Parathyroid adenoma (tissue), 2 donors: Measurements from ENCODE around the gene SLC7A6.

Experiments used
- H2AFZ ChIP-seq: fragments of 300-600 bp; sonication (generic); one replicate; pipeline ENCODE4 v1.7.0; 2017; ENCODE audit warnings: antibody characterized with exemption, mild to moderate bottlenecking
- H3K27ac ChIP-seq: fragments of 300-600 bp; sonication (generic); one replicate; pipeline ENCODE4 v1.7.0; 2017
- H3K27me3 ChIP-seq: fragments of 300-600 bp; sonication (generic); one replicate; pipeline ENCODE4 v1.7.0; 2017; ENCODE audit warnings: low read length; ENCODE audit not compliant: control insufficient read depth, insufficient read depth
- H3K36me3 ChIP-seq: fragments of 300-600 bp; sonication (generic); one replicate; pipeline ENCODE4 v1.7.0; 2017; ENCODE audit warnings: low read length; ENCODE audit not compliant: control insufficient read depth, insufficient read depth
- H3K4me1 ChIP-seq: fragments of 300-600 bp; sonication (generic); one replicate; pipeline ENCODE4 v1.7.0; 2017; ENCODE audit warnings: control low read depth
- H3K4me2 ChIP-seq: fragments of 300-600 bp; sonication (generic); one replicate; pipeline ENCODE4 v1.7.0; 2017; ENCODE audit warnings: low read length
- H3K4me3 ChIP-seq: fragments of 300-600 bp; sonication (generic); one replicate; pipeline ENCODE4 v1.7.0; 2017; ENCODE audit warnings: low read depth, low read length
- H3K79me2 ChIP-seq: fragments of 300-600 bp; sonication (generic); one replicate; pipeline ENCODE4 v1.7.0; 2017; ENCODE audit warnings: control low read depth
- H3K9ac ChIP-seq: fragments of 300-600 bp; sonication (generic); one replicate; pipeline ENCODE4 v1.7.0; 2017; ENCODE audit warnings: mild to moderate bottlenecking
- H3K9me3 ChIP-seq: fragments of 300-600 bp; sonication (generic); one replicate; pipeline ENCODE4 v1.7.0; 2017; ENCODE audit warnings: low read length; ENCODE audit not compliant: control insufficient read depth
- TF ChIP-seq, protein P1 (sequence below): fragments of 300-600 bp; sonication (generic); IDR thresholded peaks from one replicate; pipeline ENCODE4 v1.7.0; 2017; ENCODE audit warnings: antibody characterized with exemption, mild to moderate bottlenecking
- donor health status: primary hyperparathyroidism.

Gene SLC7A6

DNA sequence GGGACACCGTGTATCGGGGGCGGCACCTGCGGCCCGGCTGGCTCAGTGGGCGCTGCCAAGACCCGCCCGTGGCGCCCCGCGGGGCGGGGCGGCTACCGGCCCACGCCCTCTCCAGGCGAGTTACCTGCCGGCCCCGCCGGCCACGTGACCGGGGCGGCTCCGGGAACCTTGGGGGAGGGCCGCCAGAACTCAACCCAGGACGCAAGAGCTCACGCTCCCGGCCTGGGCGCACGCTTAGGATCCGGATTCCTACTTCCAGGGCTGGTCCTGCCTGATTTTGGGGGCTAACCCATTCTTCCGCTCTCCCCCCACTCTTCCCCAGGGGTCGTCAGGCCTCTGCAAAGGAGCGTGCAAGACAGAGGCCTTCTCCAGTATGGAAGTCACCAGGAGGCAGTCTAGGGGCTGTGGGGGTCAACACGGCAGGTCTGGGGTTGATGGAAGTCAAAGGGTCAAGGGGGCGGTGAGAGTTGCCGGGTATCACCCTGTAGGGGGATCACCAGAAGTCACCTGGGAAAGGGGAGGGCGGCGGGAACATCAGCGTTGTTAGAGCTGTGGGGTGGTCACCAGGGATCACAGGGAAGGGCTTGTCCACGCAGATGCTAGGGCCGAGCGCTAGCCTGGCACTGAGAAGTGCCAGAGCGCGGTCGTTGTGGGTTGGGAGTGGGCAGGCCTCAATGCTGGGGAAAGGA lies 28.0 kb upstream of the SLC7A6 start:
- H3K4me2 ChIP-seq, result peak overlapping the region; percentile 92
- H3K27ac ChIP-seq, result peak overlapping the region; percentile 92
- H3K27me3 ChIP-seq, result no peaks in the 10 kb centered on the region
- H3K4me3 ChIP-seq, result peak overlapping the region; percentile 71
- H3K4me1 ChIP-seq, result peaks cover 24% of the 10 kb centered on the region
- no peaks in the 10 kb centered on the region for H3K79me2 ChIP-seq
- TF ChIP-seq, protein P1, sequence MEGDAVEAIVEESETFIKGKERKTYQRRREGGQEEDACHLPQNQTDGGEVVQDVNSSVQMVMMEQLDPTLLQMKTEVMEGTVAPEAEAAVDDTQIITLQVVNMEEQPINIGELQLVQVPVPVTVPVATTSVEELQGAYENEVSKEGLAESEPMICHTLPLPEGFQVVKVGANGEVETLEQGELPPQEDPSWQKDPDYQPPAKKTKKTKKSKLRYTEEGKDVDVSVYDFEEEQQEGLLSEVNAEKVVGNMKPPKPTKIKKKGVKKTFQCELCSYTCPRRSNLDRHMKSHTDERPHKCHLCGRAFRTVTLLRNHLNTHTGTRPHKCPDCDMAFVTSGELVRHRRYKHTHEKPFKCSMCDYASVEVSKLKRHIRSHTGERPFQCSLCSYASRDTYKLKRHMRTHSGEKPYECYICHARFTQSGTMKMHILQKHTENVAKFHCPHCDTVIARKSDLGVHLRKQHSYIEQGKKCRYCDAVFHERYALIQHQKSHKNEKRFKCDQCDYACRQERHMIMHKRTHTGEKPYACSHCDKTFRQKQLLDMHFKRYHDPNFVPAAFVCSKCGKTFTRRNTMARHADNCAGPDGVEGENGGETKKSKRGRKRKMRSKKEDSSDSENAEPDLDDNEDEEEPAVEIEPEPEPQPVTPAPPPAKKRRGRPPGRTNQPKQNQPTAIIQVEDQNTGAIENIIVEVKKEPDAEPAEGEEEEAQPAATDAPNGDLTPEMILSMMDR, result no peak
- peak overlapping the region; percentile 95 for H2AFZ ChIP-seq
- H3K36me3 ChIP-seq, result no peaks in the 10 kb centered on the region
- H3K9me3 ChIP-seq, result no peaks in the 10 kb centered on the region
- H3K9ac ChIP-seq, result no peak overlapping the region

DNA sequence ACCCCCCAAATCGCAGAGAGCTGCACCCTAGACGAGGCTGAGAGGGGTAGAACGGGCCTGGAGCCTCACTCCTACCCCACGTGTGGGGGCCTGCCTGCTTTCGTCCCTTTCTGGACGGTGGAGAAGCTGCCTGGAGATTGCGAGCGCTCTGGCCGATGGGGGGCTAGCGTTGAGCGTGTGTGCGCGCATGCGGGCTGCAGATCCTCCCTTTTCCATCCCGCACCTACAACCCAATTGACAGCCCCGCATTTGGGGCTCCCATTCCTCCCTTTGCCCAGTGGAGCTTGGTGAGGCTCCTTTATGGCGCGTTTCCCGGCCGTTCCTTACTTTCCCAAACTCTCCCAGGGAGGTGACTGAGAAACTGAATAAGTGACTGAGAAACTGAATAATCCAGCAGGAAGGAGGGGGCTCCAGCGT lies 27.5 kb upstream of the SLC7A6 start:
- no peak overlapping the region for H3K9ac ChIP-seq
- H3K27ac ChIP-seq, result peak overlapping the region; percentile 92
- no peaks in the 10 kb centered on the region for H3K9me3 ChIP-seq
- H3K4me2 ChIP-seq, result peak overlapping the region; percentile 92
- peak overlapping the region; percentile 71 for H3K4me3 ChIP-seq
- no peaks in the 10 kb centered on the region for H3K27me3 ChIP-seq
- H3K36me3 ChIP-seq, result no peaks in the 10 kb centered on the region
- H2AFZ ChIP-seq, result peak overlapping the region; percentile 95
- no peaks in the 10 kb centered on the region for H3K79me2 ChIP-seq
- TF ChIP-seq, protein P1, result no peak
- H3K4me1 ChIP-seq, result peaks cover 24% of the 10 kb centered on the region

DNA sequence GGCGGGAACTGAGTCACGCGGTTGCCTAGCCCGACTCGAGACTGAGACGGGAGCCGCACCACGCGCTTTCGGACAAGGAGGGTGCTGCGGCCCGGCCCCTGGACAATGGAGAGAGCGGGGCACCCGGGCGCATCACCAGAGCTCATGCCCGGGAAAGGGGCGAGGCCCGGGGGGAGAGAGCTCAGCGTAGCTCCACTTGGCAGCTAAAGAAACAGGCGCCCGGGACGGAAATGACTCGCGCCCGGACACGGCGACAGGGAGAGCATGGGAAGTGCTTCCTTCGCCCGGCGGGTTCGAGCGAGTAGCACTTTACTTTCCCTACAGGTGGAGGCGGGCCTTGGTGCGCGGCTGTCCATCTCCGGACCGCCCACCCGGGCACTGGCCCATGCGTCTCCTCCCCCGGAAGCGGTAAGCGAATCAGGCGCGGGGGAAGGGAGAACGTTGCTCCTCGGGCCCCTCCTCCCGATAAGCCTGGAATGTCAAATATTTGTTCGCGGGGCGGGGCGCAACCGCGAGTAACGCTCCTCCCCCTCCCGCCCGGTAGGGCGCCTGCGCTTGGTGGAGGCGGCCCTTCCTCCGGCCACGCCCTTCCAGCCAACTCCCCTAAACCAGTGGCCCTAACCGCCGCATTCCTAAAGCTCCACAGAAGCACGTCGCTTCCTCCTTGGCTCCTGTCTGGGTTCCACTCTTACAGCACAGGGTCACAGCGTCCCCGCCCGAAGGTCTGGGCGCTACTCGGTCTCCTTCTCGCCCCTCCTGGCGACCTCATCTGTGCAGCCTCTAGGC lies 26.9 kb upstream of the SLC7A6 start:
- TF ChIP-seq, protein P1, result no peak
- H3K4me3 ChIP-seq, result peak overlapping the region; percentile 71
- H3K4me2 ChIP-seq, result peak overlapping the region; percentile 92
- H3K79me2 ChIP-seq, result no peaks in the 10 kb centered on the region
- peaks cover 24% of the 10 kb centered on the region for H3K4me1 ChIP-seq
- no peaks in the 10 kb centered on the region for H3K27me3 ChIP-seq
- peak overlapping the region; percentile 92 for H3K27ac ChIP-seq
- H3K9me3 ChIP-seq, result no peaks in the 10 kb centered on the region
- H2AFZ ChIP-seq, result peak overlapping the region; percentile 95
- no peak overlapping the region for H3K9ac ChIP-seq
- no peaks in the 10 kb centered on the region for H3K36me3 ChIP-seq

DNA sequence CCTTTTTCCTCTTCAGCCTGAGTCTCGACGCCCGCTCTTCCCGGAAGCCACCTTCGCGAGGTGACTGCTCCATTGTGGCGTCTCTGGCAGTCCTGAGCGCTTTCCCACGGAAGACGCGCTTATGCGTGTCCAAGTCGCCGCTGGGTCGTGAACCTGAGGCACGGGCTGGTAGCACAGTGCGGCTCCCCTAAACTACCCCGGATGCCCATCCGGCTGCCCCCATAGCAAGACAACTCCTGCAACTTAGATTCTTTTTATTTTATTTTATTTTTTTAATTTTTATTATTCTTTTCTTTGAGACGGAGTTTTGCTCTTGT lies 26.3 kb upstream of the SLC7A6 start:
- TF ChIP-seq, protein P1, result no peak
- H3K4me3 ChIP-seq, result peak overlapping the region; percentile 71
- H3K36me3 ChIP-seq, result no peaks in the 10 kb centered on the region
- peaks cover 24% of the 10 kb centered on the region for H3K4me1 ChIP-seq
- H3K4me2 ChIP-seq, result peak overlapping the region; percentile 82
- H2AFZ ChIP-seq, result peak overlapping the region; percentile 95
- H3K79me2 ChIP-seq, result no peaks in the 10 kb centered on the region
- H3K9ac ChIP-seq, result no peak overlapping the region
- no peaks in the 10 kb centered on the region for H3K9me3 ChIP-seq
- peak overlapping the region; percentile 64 for H3K27ac ChIP-seq
- H3K27me3 ChIP-seq, result no peaks in the 10 kb centered on the region
